Vagina (tissue), 2 donors: ENCODE measurements around the gene SYT1. TPM values are rescaled to one million over a fixed set of nuclear protein-coding genes. Genes with fewer than 3 reads are reported as not detected.

Experiments used
- DNase-seq, 2 donors: peaks; one replicate each; pipeline ENCODE4 v3.0.0-alpha.2; 2017; ENCODE audit errors: extremely low spot score in 2 of 2
- H3K27ac ChIP-seq: fragments of 200-600 bp; sonication (generic); one replicate; pipeline ENCODE4 v1.5.1; 2019
- H3K27me3 ChIP-seq: fragments of 200-600 bp; sonication (generic); one replicate; pipeline ENCODE4 v1.5.1; 2019
- H3K36me3 ChIP-seq, 2 donors: fragments of 200-600 bp; sonication (generic); one replicate each; pipeline ENCODE4 v1.5.1; 2017 to 2019
- H3K4me1 ChIP-seq: fragments of 200-600 bp; sonication (generic); one replicate; pipeline ENCODE4 v1.5.1; 2019
- H3K4me3 ChIP-seq, 2 donors: fragments of 200-600 bp; sonication (generic); 1 replicate in 1 of 2; 2 replicates in 1 of 2; pipeline ENCODE4 v1.5.1; 2016 to 2019
- H3K9me3 ChIP-seq: fragments of 200-600 bp; sonication (generic); one replicate; pipeline ENCODE4 v1.5.1; 2019
- POLR2A ChIP-seq, 2 donors: fragments of 450-650 bp; IDR thresholded peaks; one replicate each; pipeline ENCODE4 v1.6.1; 2017; ENCODE audit warnings: antibody characterized with exemption in 2 of 2, mild to moderate bottlenecking in 2 of 2, moderate library complexity in 2 of 2
- POLR2AphosphoS5 ChIP-seq, 2 donors: sonication (generic); formaldehyde crosslinking; IDR thresholded peaks; one replicate each; pipeline ENCODE4 v1.9.0; 2017; ENCODE audit warnings: antibody characterized with exemption in 2 of 2, mild to moderate bottlenecking in 2 of 2, low read depth in 1 of 2; ENCODE audit not compliant: insufficient read depth in 1 of 2
- intact Hi-C: fragments of 100-400 bp; cut with DNase I; formaldehyde crosslinking; loops from one replicate; pipeline ENCODE4 v1.15.1; 2023
- total RNA-seq: library from RNA; depleted of rRNA; stranded (reverse); fragments of >200 nt; gene quantifications from one replicate; pipeline ENCODE4 v1.2.3, GENCODE V29; 2016
- TF ChIP-seq, protein P1 (sequence below), 3 experiments: fragments of 450-650 bp in 2 of 3; fragments of 200-600 bp in 1 of 3; sonication (generic) in 1 of 3; IDR thresholded peaks; one replicate each; pipeline ENCODE4 v1.5.1; 2017 to 2019; ENCODE audit warnings: antibody characterized with exemption in 3 of 3, mild to moderate bottlenecking in 2 of 3, moderate library complexity in 2 of 3

Gene SYT1
- total RNA-seq, 1 donor from 2014 or later = 13.3 TPM

DNA sequence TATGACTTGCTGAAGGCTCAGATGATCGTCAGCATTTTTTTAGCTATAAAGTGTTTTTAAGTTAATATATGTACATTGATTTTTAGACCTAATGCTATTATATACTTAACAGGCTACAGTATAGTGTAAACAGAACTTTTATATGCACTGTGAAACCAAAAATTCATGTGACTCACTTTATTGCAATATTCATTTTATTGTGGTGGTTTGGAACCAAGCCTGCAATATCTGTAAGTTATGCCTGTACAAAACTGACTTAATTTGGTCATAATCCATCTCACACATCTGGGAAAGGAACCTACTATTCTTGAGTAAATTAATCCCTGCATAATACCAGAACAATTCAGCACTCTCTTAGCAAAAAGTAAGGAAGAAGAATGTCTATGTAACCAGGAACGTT lies 390.7 kb downstream of the SYT1 start:
- H3K27ac ChIP-seq = no peak overlapping the region
- no peaks in the 10 kb centered on the region for H3K27me3 ChIP-seq
- DNase-seq = no peak
- H3K4me3 ChIP-seq = no peak overlapping the region
- H3K36me3 ChIP-seq = no peaks in the 10 kb centered on the region
- TF ChIP-seq, protein P1, sequence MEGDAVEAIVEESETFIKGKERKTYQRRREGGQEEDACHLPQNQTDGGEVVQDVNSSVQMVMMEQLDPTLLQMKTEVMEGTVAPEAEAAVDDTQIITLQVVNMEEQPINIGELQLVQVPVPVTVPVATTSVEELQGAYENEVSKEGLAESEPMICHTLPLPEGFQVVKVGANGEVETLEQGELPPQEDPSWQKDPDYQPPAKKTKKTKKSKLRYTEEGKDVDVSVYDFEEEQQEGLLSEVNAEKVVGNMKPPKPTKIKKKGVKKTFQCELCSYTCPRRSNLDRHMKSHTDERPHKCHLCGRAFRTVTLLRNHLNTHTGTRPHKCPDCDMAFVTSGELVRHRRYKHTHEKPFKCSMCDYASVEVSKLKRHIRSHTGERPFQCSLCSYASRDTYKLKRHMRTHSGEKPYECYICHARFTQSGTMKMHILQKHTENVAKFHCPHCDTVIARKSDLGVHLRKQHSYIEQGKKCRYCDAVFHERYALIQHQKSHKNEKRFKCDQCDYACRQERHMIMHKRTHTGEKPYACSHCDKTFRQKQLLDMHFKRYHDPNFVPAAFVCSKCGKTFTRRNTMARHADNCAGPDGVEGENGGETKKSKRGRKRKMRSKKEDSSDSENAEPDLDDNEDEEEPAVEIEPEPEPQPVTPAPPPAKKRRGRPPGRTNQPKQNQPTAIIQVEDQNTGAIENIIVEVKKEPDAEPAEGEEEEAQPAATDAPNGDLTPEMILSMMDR (IDR thresholded peaks at IDR 0.05) = no peak
- no peak for TF ChIP-seq POLR2A (IDR thresholded peaks at IDR 0.05)
- intact Hi-C loops = no loop called here
- H3K4me1 ChIP-seq = no peaks in the 10 kb centered on the region
- H3K9me3 ChIP-seq = no peaks in the 10 kb centered on the region

DNA sequence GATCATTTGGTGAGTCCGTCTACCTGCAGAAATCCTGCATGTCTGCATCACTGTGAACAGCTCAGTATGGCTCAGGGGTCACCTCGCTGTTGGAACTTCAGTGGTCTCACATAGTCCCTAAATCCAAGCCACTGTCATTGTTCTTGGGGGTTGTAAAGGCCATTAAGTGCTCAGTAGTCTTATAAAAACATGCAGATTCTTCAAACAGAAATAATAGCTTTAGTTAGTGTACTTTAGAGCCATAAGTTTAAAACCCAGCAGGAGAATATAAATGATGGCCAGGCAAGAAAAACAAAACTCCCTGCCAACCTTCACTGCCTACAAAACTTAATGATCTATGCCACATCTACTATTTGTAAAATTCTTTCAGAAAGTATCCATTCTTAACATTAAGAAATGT lies 396.3 kb downstream of the SYT1 start:
- Histone ChIP-seq H3K4me3 (no peak overlapping the region), H3K36me3 (no peaks in the 10 kb centered on the region), H3K9me3 (no peaks in the 10 kb centered on the region), H3K27me3 (no peaks in the 10 kb centered on the region), H3K27ac (no peak overlapping the region), H3K4me1 (no peaks in the 10 kb centered on the region)
- DNase-seq = no peak
- no peak for TF ChIP-seq POLR2AphosphoS5 (IDR thresholded peaks at IDR 0.05; ENCODE audit: insufficient read depth in 1 of 2, low read depth in 1 of 2)
- TF ChIP-seq, protein P1 (IDR thresholded peaks at IDR 0.05) = no peak
- TF ChIP-seq POLR2A (IDR thresholded peaks at IDR 0.05) = no peak
- intact Hi-C loops = no loop called here

DNA sequence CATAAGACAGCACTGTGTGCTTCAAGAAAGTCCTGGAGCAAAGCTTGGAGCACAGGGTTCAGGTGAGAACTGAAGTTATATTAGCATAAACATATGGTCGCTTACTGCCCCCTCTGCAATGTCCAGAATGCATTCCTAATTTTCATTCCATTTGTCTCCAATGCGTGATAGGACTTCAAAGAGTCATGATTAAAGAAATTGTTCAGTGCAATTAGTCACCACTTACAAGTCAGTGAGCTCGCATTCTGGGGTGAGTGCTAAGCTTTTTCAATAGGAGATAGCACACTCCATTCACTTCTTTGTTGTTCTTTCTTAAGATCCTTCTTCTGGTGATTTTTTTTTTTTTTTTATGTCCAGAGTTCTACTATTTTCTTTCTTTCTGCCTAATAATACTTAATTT lies 398.4 kb downstream of the SYT1 start:
- intact Hi-C loops = no loop called here
- Histone ChIP-seq H3K36me3 (no peaks in the 10 kb centered on the region), H3K27me3 (no peaks in the 10 kb centered on the region), H3K27ac (no peak overlapping the region), H3K4me3 (no peak overlapping the region), H3K9me3 (no peaks in the 10 kb centered on the region), H3K4me1 (no peaks in the 10 kb centered on the region)
- no peak for TF ChIP-seq POLR2A (IDR thresholded peaks at IDR 0.05)
- TF ChIP-seq, protein P1 (IDR thresholded peaks at IDR 0.05) = no peak
- no peak for DNase-seq

DNA sequence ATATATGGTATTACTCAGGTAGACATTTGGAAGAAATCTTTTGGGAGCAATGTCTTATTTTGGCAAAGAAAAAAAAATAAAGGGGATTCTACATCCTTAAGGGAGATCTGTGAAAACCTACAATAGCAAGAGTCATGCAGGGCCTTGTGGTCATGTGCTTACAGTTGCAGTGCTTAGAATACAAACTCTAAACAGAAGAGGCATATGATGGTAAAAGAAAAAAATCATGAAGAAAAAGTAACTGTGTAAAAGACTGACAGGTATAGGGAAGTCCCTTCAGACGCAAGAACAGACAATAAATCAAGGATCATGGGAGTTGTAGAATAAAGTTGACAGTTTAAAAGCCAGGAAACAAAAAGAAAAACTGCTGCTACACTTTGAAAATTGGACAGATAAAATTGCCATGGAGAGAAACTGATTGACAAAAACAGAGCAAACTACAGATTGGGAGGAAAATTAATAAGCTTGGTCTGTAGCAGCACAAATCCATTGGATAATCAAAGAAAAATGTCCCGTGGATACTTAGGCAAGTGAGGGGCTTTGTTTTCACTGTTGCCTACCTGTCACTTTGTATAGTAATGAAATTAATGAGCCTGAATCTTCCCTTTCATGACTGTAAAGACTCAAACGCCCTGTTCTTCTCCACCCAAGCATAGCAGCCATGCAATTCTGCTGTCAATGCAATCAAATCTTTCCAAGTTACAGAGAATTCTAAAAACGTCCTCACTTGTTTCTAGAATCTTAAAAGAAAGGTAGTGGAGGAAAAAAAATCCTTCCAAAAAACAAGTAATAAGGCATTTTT lies 402.0 kb downstream of the SYT1 start:
- no peak overlapping the region for H3K4me3 ChIP-seq
- no peak overlapping the region for H3K27ac ChIP-seq
- TF ChIP-seq, protein P1 (IDR thresholded peaks at IDR 0.05) = no peak
- TF ChIP-seq POLR2A (IDR thresholded peaks at IDR 0.05) (no peak), POLR2AphosphoS5 (IDR thresholded peaks at IDR 0.05; ENCODE audit: insufficient read depth in 1 of 2, low read depth in 1 of 2) (no peak)
- no peaks in the 10 kb centered on the region for H3K9me3 ChIP-seq
- H3K27me3 ChIP-seq = no peaks in the 10 kb centered on the region
- intact Hi-C loops = no loop called here
- H3K4me1 ChIP-seq = no peaks in the 10 kb centered on the region
- no peak for DNase-seq
- no peaks in the 10 kb centered on the region for H3K36me3 ChIP-seq

DNA sequence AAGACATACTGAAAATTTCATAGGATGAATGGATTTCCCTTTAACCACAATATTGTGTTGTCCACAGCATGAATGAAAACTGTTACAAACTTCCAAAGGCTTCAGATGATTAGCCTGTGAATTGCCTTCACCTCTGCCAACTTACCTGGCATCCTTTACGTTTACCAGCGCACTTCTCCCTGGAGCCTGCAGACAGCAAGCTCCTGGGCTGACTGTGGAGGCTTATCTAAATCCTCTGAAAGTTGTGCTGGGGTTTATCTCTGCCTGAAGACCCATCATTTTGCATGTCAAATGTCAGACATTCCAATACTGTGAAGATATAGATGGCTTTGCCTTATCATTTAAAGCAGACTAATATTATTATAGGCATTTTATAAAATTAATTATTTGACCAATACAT lies 403.0 kb downstream of the SYT1 start:
- H3K27me3 ChIP-seq = no peaks in the 10 kb centered on the region
- no peaks in the 10 kb centered on the region for H3K4me1 ChIP-seq
- no peak overlapping the region for H3K27ac ChIP-seq
- H3K4me3 ChIP-seq = no peak overlapping the region
- TF ChIP-seq, protein P1 (IDR thresholded peaks at IDR 0.05) = no peak
- TF ChIP-seq POLR2A (IDR thresholded peaks at IDR 0.05) (no peak), POLR2AphosphoS5 (IDR thresholded peaks at IDR 0.05; ENCODE audit: insufficient read depth in 1 of 2, low read depth in 1 of 2) (no peak)
- no peak for DNase-seq
- no peaks in the 10 kb centered on the region for H3K9me3 ChIP-seq
- intact Hi-C loops = no loop called here
- H3K36me3 ChIP-seq = no peaks in the 10 kb centered on the region
